Activated B cell treated with CpG ODN at 0.5 μM for 24 hours (primary cell): ENCODE measurements around the gene CTIF. TPM values are rescaled to one million over a fixed set of nuclear protein-coding genes. Genes with fewer than 3 reads are reported as not detected.
A peak's percentile ranks its signal among the peaks of the same experiment; 100 is the strongest.

ENCODE experiments used
- ATAC-seq: fragments of 200-7000 bp; cut with Tn5 transposase; one replicate; pipeline ENCODE4 v1.10.0; 2021; ENCODE audit warnings: low read depth, mild to moderate bottlenecking, moderate library complexity
- CTCF ChIA-PET: fragments of 350-600 bp; sonication (Branson Sonifier 250); formaldehyde crosslinking; loops from one replicate; lab custom pipeline; 2021; ENCODE audit warnings: antibody characterized with exemption; lab: Charles Lee
- POLR2A ChIA-PET: fragments of 350-600 bp; sonication (Branson Sonifier 250); formaldehyde crosslinking; loops from one replicate; lab custom pipeline; 2021; ENCODE audit warnings: antibody characterized with exemption; lab: Charles Lee
- DNase-seq: peaks from one replicate; pipeline ENCODE4 v3.0.0; 2022
- H3K27ac Mint-ChIP-seq: one replicate; pipeline ENCODE4 v1.8.0; 2020; ENCODE audit warnings: mixed read lengths
- H3K27me3 Mint-ChIP-seq: one replicate; pipeline ENCODE4 v1.8.0; 2021; ENCODE audit warnings: mixed read lengths
- H3K36me3 Mint-ChIP-seq: one replicate; pipeline ENCODE4 v1.8.0; 2021; ENCODE audit warnings: low read depth, mixed read lengths
- H3K4me1 Mint-ChIP-seq: one replicate; pipeline ENCODE4 v1.8.0; 2021; ENCODE audit warnings: mixed read lengths
- H3K4me3 Mint-ChIP-seq: one replicate; pipeline ENCODE4 v1.8.0; 2020; ENCODE audit warnings: mild to moderate bottlenecking, mixed read lengths
- H3K9me3 Mint-ChIP-seq: one replicate; pipeline ENCODE4 v1.8.0; 2020; ENCODE audit warnings: mixed read lengths
- intact Hi-C: fragments of 100-400 bp; cut with micrococcal nuclease; formaldehyde crosslinking; loops from one replicate; pipeline ENCODE4 v1.15.1; 2024
- total RNA-seq: library from RNA; stranded (reverse); gene quantifications from 2 replicates; pipeline ENCODE4 v1.2.3, GENCODE V29; 2022
- TF ChIP-seq, protein P1 (sequence below): fragments of 200-600 bp; IDR thresholded peaks from one replicate; pipeline ENCODE4 v1.8.0; 2022; ENCODE audit warnings: antibody characterized with exemption, mild to moderate bottlenecking

CTIF gene
- total RNA-seq, result 9.3 and 9.7 TPM in 2 replicates

DNA sequence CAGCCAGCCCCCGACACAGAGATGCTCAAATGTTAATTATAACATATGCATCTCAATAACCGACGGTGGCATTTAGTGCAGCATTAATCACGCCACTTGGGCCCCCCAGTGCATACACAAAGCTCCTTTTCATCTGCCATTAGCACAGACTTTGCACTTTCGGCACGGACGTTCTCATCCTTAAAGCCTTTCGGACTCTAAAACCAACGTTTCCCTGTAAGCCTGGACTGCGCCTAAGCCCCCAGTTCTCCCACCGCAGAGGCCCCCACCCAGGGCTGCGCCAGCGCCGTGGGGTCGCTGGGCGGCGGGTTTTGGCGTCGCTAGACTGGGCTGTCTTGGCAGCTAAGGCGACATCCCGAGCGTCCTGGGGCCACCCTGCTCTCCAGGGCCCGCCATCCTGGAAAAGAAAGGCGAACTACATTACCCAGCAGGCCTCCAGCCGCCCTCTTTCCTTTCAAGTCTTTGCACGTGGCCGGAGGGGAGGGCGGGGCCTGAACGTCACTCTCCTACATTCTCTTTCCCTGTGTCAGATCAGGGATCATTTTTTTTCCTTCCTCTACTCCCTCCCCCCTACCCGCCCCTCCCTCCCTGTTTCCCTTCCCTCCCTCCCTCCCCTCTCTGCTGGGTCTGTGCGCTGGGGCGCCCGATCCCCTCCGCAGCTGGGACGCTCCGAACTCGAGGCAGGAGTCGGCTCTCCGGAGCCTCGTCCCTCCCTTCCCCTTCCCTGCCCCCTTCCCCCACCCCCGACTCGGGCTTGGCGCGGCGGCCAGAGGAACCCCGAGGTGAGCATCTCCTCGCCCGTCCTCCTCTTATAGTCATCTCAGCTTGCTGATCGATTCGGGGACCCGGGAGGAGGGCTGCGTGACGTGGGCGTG, at the start of gene CTIF:
TSS of gene CTIF (plus strand) at position 501 of the 875 bp plus-strand sequence. CDS start 80,535 bp downstream, outside the sequence.
- no peaks in the 10 kb centered on the region for H3K36me3 Mint-ChIP-seq
- ChIA-PET CTCF (no interaction called here), POLR2A (interaction anchor here (0.5 to 1.2 kb wide), 4 partner anchors 15 to 1840 kb away, joined by 3 to 6 read pairs (median 4); partner anchors contain the start of gene C18orf32)
- TF ChIP-seq, protein P1, sequence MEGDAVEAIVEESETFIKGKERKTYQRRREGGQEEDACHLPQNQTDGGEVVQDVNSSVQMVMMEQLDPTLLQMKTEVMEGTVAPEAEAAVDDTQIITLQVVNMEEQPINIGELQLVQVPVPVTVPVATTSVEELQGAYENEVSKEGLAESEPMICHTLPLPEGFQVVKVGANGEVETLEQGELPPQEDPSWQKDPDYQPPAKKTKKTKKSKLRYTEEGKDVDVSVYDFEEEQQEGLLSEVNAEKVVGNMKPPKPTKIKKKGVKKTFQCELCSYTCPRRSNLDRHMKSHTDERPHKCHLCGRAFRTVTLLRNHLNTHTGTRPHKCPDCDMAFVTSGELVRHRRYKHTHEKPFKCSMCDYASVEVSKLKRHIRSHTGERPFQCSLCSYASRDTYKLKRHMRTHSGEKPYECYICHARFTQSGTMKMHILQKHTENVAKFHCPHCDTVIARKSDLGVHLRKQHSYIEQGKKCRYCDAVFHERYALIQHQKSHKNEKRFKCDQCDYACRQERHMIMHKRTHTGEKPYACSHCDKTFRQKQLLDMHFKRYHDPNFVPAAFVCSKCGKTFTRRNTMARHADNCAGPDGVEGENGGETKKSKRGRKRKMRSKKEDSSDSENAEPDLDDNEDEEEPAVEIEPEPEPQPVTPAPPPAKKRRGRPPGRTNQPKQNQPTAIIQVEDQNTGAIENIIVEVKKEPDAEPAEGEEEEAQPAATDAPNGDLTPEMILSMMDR, result no peak
- peak within 1 kb of the TSS; percentile 50 for H3K27ac Mint-ChIP-seq
- ATAC-seq, result peak; percentile 81
- H3K4me3 Mint-ChIP-seq, result peak within 1 kb of the TSS; percentile 91
- peak; percentile 49 for DNase-seq
- peaks cover 8% of the 10 kb centered on the region for H3K4me1 Mint-ChIP-seq
- H3K9me3 Mint-ChIP-seq, result no peaks in the 10 kb centered on the region
- no peaks in the 10 kb centered on the region for H3K27me3 Mint-ChIP-seq
- intact Hi-C loops, result loop anchor here (1.0 to 10.0 kb wide), 5 partner anchors 126 to 1836 kb away; partner anchors contain the start of genes ACAA2, DYM and SKA1

DNA sequence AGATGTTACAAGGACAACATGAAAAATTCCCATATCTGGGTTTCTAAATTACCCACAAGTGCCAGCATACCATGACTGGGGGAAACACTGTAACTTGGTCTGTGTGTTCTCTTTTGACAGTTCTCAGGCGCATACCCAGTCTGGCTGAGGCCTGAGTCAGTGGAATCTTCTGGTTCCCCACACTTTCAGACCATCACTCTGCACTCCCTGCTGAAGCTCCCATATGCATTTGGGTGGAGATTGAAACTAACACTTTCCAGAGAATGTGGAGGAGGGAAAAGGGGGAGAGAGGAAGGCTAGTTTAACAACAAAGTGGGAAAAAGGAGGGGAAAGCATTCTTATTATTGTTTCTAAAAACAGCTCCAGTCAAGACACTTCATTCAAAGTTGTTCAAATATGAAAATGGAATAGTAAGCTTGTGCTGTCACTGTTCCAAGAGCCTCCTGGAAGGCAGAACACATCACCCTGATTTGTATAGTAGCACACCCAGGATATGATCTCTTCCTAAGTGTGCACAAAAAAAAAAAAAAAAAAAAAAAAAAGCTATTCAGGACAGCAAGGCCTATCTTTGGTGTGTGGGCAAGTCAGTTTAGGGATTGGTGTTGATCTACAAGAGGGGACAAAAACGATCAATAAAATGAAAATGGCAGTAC, 48.1 kb upstream of the CTIF start:
- DNase-seq (no peak), ATAC-seq (no peak)
- no peaks in the 10 kb centered on the region for H3K36me3 Mint-ChIP-seq
- TF ChIP-seq, protein P1, result no peak
- no peak overlapping the region for H3K4me3 Mint-ChIP-seq
- intact Hi-C loops, result no loop called here
- no peak overlapping the region for H3K27ac Mint-ChIP-seq
- ChIA-PET CTCF (no interaction called here), POLR2A (no interaction called here)
- H3K4me1 Mint-ChIP-seq, result no peaks in the 10 kb centered on the region
- no peaks in the 10 kb centered on the region for H3K9me3 Mint-ChIP-seq
- H3K27me3 Mint-ChIP-seq, result peaks cover 32% of the 10 kb centered on the region

DNA sequence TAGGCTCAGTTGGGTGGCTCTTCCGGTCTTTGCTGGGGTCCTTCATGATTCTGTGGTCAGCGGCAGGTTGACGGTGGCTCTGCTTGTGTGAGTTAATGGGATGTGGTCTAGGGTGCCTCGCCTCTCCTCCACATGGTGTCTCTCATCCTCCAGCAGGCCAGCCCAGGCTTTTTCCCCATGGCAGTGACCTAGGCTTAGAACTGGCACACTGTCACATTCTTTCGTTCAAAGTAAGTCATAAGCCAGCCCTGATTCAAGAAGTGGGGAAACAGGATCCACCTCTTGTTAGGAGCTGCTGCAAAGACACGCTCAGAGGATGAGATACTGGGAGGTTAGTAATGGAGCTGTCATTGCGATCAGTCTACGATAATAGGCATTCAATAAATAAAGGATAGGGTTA, 46.0 kb upstream of the CTIF start:
- peaks cover 37% of the 10 kb centered on the region for H3K27me3 Mint-ChIP-seq
- ChIA-PET CTCF (no interaction called here), POLR2A (no interaction called here)
- no peak overlapping the region for H3K4me3 Mint-ChIP-seq
- no peak for ATAC-seq
- intact Hi-C loops, result no loop called here
- TF ChIP-seq, protein P1, result no peak
- no peaks in the 10 kb centered on the region for H3K36me3 Mint-ChIP-seq
- no peaks in the 10 kb centered on the region for H3K4me1 Mint-ChIP-seq
- no peak overlapping the region for H3K27ac Mint-ChIP-seq
- peaks cover 5% of the 10 kb centered on the region for H3K9me3 Mint-ChIP-seq
- no peak for DNase-seq

DNA sequence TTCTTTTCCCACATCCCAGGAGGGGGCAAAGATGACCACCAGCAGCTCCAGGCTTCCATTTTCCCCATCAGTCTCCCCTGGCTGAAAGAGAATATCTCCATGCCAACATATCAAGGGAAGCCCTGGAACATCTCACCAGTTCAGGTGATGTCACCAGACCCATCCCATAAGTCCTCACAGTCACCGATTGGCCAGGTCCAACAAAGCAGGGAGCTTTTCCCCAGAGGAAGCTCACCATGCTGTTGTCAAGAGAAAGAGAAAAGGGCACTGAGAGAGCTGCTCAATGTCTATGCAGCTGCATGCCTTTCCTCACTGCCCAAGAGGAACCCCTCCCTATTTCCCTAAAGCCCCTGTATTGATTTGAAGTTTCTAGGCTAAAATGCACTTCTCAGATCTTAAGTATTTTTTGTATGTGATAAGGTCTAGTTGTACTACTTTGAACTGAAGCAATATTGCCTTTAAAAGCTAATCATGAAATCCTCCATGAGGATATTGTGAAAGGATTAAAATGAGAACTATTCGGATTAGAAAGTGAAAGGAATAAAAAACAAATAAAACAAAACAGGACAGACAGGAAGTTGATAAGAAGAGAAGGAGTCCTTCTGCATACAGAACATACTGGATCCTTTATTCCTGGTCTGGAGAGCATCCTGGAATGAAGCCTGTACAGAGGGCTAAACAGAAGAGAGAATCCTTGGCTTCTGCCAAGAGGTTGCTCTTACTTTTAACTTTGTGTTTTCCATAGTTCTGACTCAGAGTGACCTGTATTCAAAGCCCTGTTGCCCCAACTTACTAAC, 45.2 kb upstream of the CTIF start:
- H3K4me3 Mint-ChIP-seq, result no peak overlapping the region
- ATAC-seq, result no peak
- no peak for DNase-seq
- CTCF ChIA-PET, result no interaction called here
- POLR2A ChIA-PET, result no interaction called here
- intact Hi-C loops, result no loop called here
- no peaks in the 10 kb centered on the region for H3K4me1 Mint-ChIP-seq
- no peak overlapping the region for H3K27ac Mint-ChIP-seq
- H3K9me3 Mint-ChIP-seq, result peaks cover 11% of the 10 kb centered on the region
- no peaks in the 10 kb centered on the region for H3K36me3 Mint-ChIP-seq
- TF ChIP-seq, protein P1, result no peak
- peaks cover 36% of the 10 kb centered on the region for H3K27me3 Mint-ChIP-seq
